GM12878 (cell line): ENCODE data around the gene HOXC13. TPM values are rescaled to one million over a fixed set of nuclear protein-coding genes. Genes with fewer than 3 reads are reported as not detected.

Experiments used
- ATAC-seq: fragments of 200-7000 bp; cut with Tn5 transposase; 3 replicates; pipeline ENCODE4 v1.9.1; 2020; ENCODE audit warnings: mild to moderate bottlenecking, moderate library complexity
- BruUV-seq: library from RNA; stranded (reverse); fragments of 400-500 nt; replicated peaks from 2 replicates; lab custom pipeline; 2021; lab: Mats Ljungman, UMichigan
- CTCF ChIA-PET: fragments of 300-600 bp; sonication (Branson Sonifier 250); formaldehyde crosslinking; extraction: SDS; loops from one replicate; lab custom pipeline; 2021; ENCODE audit warnings: inconsistent platforms; lab: Yijun Ruan, JAX
- POLR2A ChIA-PET: fragments of 350-600 bp; formaldehyde crosslinking; extraction: SDS; loops from one replicate; lab custom pipeline; 2021; ENCODE audit warnings: inconsistent platforms; lab: Charles Lee
- RAD21 ChIA-PET: fragments of 300-600 bp; sonication (Branson Sonifier 250); formaldehyde crosslinking; loops from one replicate; lab custom pipeline; 2023; ENCODE audit warnings: antibody characterized with exemption; ENCODE audit not compliant: unreplicated experiment; lab: Charles Lee
- SMC1A ChIA-PET: fragments of 300-600 bp; sonication (Branson Sonifier 250); formaldehyde crosslinking; loops from one replicate; lab custom pipeline; 2023; ENCODE audit not compliant: unreplicated experiment, uncharacterized antibody; lab: Charles Lee
- DNase-seq: peaks from one replicate; pipeline ENCODE4 v3.0.0-alpha.2; 2011; ENCODE audit warnings: low read depth, low spot score
- FAIRE-seq: peaks from 3 replicates; lab custom pipeline; 2011; peaks lifted over from hg19 to GRCh38; lab: Jason Lieb, UNC
- H2AFZ ChIP-seq: 2 replicates; pipeline ENCODE4 v1.6.0; 2011; ENCODE audit warnings: low read depth, low read length, control low read depth; ENCODE audit not compliant: control insufficient read depth
- H3K27ac ChIP-seq: 2 replicates; pipeline ENCODE4 v1.5.1; 2011; ENCODE audit warnings: control low read depth; ENCODE audit not compliant: control insufficient read depth, insufficient read depth
- H3K27me3 ChIP-seq, 2 experiments: replicated peaks in 1 of 2; 2 replicates each; pipeline versions ENCODE4 v1.6.0 to v1.6.1; 2011; ENCODE audit warnings: low read length in 1 of 2; ENCODE audit not compliant: control insufficient read depth in 2 of 2, insufficient read depth in 2 of 2
- H3K36me3 ChIP-seq, 2 experiments: 2 replicates each; pipeline ENCODE4 v1.5.1; 2011; ENCODE audit warnings: low read length in 1 of 2; ENCODE audit not compliant: control insufficient read depth in 2 of 2, insufficient read depth in 2 of 2
- H3K4me1 ChIP-seq: 2 replicates; pipeline ENCODE4 v1.6.1; 2011; ENCODE audit warnings: mild to moderate bottlenecking, low read length, moderate library complexity, mixed read lengths; ENCODE audit not compliant: control insufficient read depth, insufficient read depth
- H3K4me2 ChIP-seq: 2 replicates; pipeline ENCODE4 v1.6.0; 2011; ENCODE audit warnings: control low read depth; ENCODE audit not compliant: control insufficient read depth, insufficient read depth
- H3K4me3 ChIP-seq: fragments of 200-600 bp; sonication (generic); 2 replicates; pipeline ENCODE4 v1.5.1; 2016
- H3K79me2 ChIP-seq: 2 replicates; pipeline ENCODE4 v1.6.0; 2011; ENCODE audit warnings: low read length; ENCODE audit not compliant: control insufficient read depth, insufficient read depth
- H3K9ac ChIP-seq: 2 replicates; pipeline ENCODE4 v1.8.0; 2011; ENCODE audit warnings: low read length, control low read depth, mixed read lengths; ENCODE audit not compliant: control insufficient read depth, insufficient read depth
- H3K9me3 ChIP-seq: replicated peaks from 3 replicates; pipeline ENCODE4 v1.5.1; 2011; ENCODE audit warnings: mild to moderate bottlenecking, low read length; ENCODE audit not compliant: control insufficient read depth, insufficient read depth
- H4K20me1 ChIP-seq: 2 replicates; pipeline ENCODE4 v1.6.0; 2011; ENCODE audit not compliant: control insufficient read depth, insufficient read depth
- CTCF ChIP-seq, 3 experiments: IDR thresholded peaks in 2 of 3; conservative IDR thresholded peaks in 1 of 3; 2 replicates each; pipeline ENCODE4 v1.5.1; 2011; ENCODE audit warnings: low read depth in 3 of 3, low read length in 3 of 3, mild to moderate bottlenecking in 3 of 3, control low read depth in 2 of 3, moderate library complexity in 2 of 3, inconsistent platforms in 1 of 3, mixed read lengths in 1 of 3; ENCODE audit not compliant: control insufficient read depth in 2 of 3, insufficient read depth in 1 of 3; ENCODE audit errors: extremely low read depth in 1 of 3
- EZH2 ChIP-seq: IDR thresholded peaks from 2 replicates; pipeline ENCODE4 v1.6.1; 2012; ENCODE audit warnings: low read depth, mild to moderate bottlenecking, control low read depth, inconsistent platforms, low read length, borderline replicate concordance; ENCODE audit not compliant: control insufficient read depth
- NR2C2 ChIP-seq: IDR thresholded peaks from 2 replicates; pipeline ENCODE4 v1.6.1; 2011; ENCODE audit warnings: borderline replicate concordance, low read depth; ENCODE audit not compliant: control insufficient read depth, insufficient read length
- PML ChIP-seq: IDR thresholded peaks from 2 replicates; pipeline ENCODE4 v1.6.1; 2012; ENCODE audit warnings: low read length, inconsistent platforms
- whole genome bisulfite sequencing: methylation state at CpG from one replicate; pipeline ENCODE4 v1.1.6; 2016; ENCODE audit warnings: low lambda C conversion rate; ENCODE audit not compliant: insufficient replicate concordance, insufficient coverage; ENCODE audit errors: missing lambda C conversion rate; 5-methylcytosine and 5-hydroxymethylcytosine counted together
- in situ Hi-C: fragments of 300-500 bp; cut with MboI; formaldehyde crosslinking; loops from 9 replicates; pipeline ENCODE4 v1.14.3; 2018; ENCODE audit warnings: mixed read lengths
- intact Hi-C: fragments of 100-400 bp; cut with micrococcal nuclease; formaldehyde crosslinking; loops from one replicate; pipeline ENCODE4 v1.14.2; 2022; ENCODE audit not compliant: unreplicated experiment
- polyA plus RNA-seq, 11 experiments: library from polyadenylated mRNA; depleted of rRNA in 4 of 11; unstranded in 6 of 11; stranded (reverse) in 5 of 11; fragments of >200 nt; fragmentation: Nextera tagmentation in 4 of 11; fragmentation: Illumina TruSeq in 1 of 11; extraction: Ambion mirVana in 4 of 11; extraction: Trizol in 1 of 11; gene quantifications; 1 replicate in 1 of 11; 2 replicates in 10 of 11; pipeline versions ENCODE4 v1.2.1 to v1.2.3, GENCODE V29; 2011 to 2016; ENCODE audit warnings: inconsistent platforms in 2 of 11, missing spikeins in 2 of 11, low read depth in 1 of 11
- total RNA-seq, 4 experiments: library from RNA; depleted of rRNA in 3 of 4; stranded (reverse); fragments of >200 nt in 3 of 4; fragmentation: Illumina TruSeq in 1 of 4; extraction: Trizol in 1 of 4; gene quantifications; 2 replicates each; pipeline versions ENCODE4 v1.2.1 to v1.2.3, GENCODE V29; 2013 to 2021

The HOXC13 gene
- total and polyA plus RNA-seq, 10 of the 15 experiments (the other 5 are each of a cell fraction or from before 2014, with no cell fraction given), result not detected

- Histone ChIP-seq H3K9ac (no peak overlapping the region), H3K4me3 (no peak overlapping the region), H3K79me2 (no peaks in the 10 kb centered on the region), H3K9me3 (no peaks in the 10 kb centered on the region), H4K20me1 (no peaks in the 10 kb centered on the region), H3K27ac (no peak overlapping the region), H3K4me2 (no peak overlapping the region), H3K27me3 (peaks cover 42 to 62% of the 10 kb centered on the region in 2 experiments), H2AFZ (no peak overlapping the region), H3K36me3 (no peaks in the 10 kb centered on the region), H3K4me1 (no peaks in the 10 kb centered on the region)
- ChIA-PET SMC1A (no interaction called here), RAD21 (no interaction called here), POLR2A (no interaction called here), CTCF (no interaction called here)
- BruUV-seq, result no TSS peak
- 33% methylated on average over 25 of the region's 25 CpGs for WGBS
- TF ChIP-seq NR2C2 (no peak), CTCF (IDR thresholded peaks at IDR 0.05 in 2 of 3, conservative IDR thresholded peaks at IDR 0.05 in 1 of 3; ENCODE audit: control insufficient read depth in 2 of 3, extremely low read depth in 1 of 3, insufficient read depth in 1 of 3, low read depth in 3 of 3, low read length in 3 of 3) (0 out of 6 replicates have a peak, but pooled peaks of 1 of the 3 experiments have one; percentile 3), EZH2 (0 out of 2 replicates have a peak, but pooled peaks have one; percentile 15), PML (no peak)
- ATAC-seq (peak; percentile 48), DNase-seq (no peak), FAIRE-seq (no peak)
- in situ Hi-C loops (no loop called here), intact Hi-C loops (no loop called here)
Observed at GRCh38 chr12:53956251-53956887, 17.7 kb downstream of the HOXC13 start.
